Measurements from ENCODE around the gene RBM47. TPM values are rescaled to one million over a fixed set of nuclear protein-coding genes. Genes with fewer than 3 reads are reported as not detected.

The RBM47 gene
- total RNA-seq, 1 experiment from 2014 or later = 70.3 TPM

DNA sequence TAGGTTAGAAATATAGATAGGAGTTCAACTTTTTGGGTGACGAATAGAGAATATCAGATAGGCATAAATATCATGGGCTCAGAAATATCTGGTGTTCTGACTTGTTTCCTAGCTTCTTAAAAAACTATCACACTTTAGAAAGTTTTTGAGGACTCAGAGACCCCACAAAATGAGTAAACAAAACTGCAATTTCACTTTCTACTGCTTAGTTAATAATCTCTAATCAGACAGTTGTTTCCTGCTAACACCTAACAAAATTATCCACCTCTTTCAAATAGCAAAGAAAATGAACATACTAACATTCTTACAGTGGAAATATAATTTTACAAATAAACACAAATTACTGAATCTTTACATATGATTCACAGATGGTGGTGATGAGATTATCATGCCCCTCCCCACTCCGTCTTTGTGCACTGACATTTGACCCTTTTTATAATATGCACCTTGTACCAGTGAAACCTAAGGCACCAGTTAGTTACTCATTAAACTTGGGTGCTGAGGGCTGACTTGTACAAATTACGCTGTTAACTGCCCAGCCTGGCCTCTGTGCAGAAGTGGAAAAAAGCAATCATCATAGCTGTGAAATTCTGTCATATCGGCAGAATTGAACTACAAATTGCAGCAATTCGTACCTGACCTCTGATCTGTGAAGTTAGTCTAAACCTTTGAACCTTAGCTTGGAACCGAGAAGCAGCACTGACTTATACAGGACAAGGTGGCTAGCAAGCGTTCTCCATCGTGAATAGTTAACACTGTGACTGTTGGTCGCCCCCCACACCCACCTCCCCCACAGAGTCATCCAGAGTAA is 155.9 kb downstream of the RBM47 start:
- H2BK15ac ChIP-seq (ENCODE audit: low read depth, low read length) = no peak overlapping the region
- H3K9ac ChIP-seq (ENCODE audit: extremely low read depth, insufficient read length, low read length) = no peak overlapping the region
- DNase-seq = no peak
- Mint-ChIP-seq H3K9me3 (no peaks in the 10 kb centered on the region; a peak in 1 of 5 replicates), H3K4me1 (peaks cover 12 to 23% of the 10 kb centered on the region in 2 experiments), H3K27ac (no peak overlapping the region), H3K36me3 (ENCODE audit: insufficient read depth in 1 of 3, low read depth in 3 of 3) (peaks cover 0 to 8% (median 3%) of the 10 kb centered on the region in 3 experiments; a peak in 3 of 7 replicates), H3K4me3 (no peak overlapping the region), H3K27me3 (ENCODE audit: low read depth) (no peaks in the 10 kb centered on the region)
- peaks cover 3% of the 10 kb centered on the region for H3K79me1 ChIP-seq (ENCODE audit: insufficient read depth, low read depth, low read length, poor library complexity, severe bottlenecking)
- H4K91ac ChIP-seq (ENCODE audit: insufficient read length, low read depth, low read length) = no peak overlapping the region
- H3K56ac ChIP-seq (ENCODE audit: insufficient read length, low read depth, low read length) = no peak overlapping the region
- H4K20me1 ChIP-seq (ENCODE audit: control insufficient read depth, insufficient read depth, insufficient read length) = no peaks in the 10 kb centered on the region
- H3K27me3 ChIP-seq (ENCODE audit: insufficient read depth, low read length) = no peaks in the 10 kb centered on the region
- no peak overlapping the region for H3K23ac ChIP-seq (ENCODE audit: insufficient read length, low read depth, low read length)
- H3K23me2 ChIP-seq (ENCODE audit: insufficient read length, low read depth, low read length, poor library complexity, severe bottlenecking) = no peaks in the 10 kb centered on the region
- H3K14ac ChIP-seq (ENCODE audit: insufficient read depth, low read length) = no peak overlapping the region
- H2AK5ac ChIP-seq (ENCODE audit: insufficient read length, low read length) = no peak overlapping the region
- H3K79me2 ChIP-seq (ENCODE audit: insufficient read depth, low read length) = peaks cover 4% of the 10 kb centered on the region; the same call in 1 of the 2 replicates
- H3K27ac ChIP-seq (ENCODE audit: insufficient read length, low read depth, low read length) = no peak overlapping the region
- H3K4me1 ChIP-seq (ENCODE audit: insufficient read depth, low read length) = no peaks in the 10 kb centered on the region; the same call in 1 of the 2 replicates
- no CpG with 5 or more reads among the region's 9 CpGs for WGBS (ENCODE audit: extremely low coverage, insufficient read length, low lambda C conversion rate)
- TF ChIP-seq, protein P1, sequence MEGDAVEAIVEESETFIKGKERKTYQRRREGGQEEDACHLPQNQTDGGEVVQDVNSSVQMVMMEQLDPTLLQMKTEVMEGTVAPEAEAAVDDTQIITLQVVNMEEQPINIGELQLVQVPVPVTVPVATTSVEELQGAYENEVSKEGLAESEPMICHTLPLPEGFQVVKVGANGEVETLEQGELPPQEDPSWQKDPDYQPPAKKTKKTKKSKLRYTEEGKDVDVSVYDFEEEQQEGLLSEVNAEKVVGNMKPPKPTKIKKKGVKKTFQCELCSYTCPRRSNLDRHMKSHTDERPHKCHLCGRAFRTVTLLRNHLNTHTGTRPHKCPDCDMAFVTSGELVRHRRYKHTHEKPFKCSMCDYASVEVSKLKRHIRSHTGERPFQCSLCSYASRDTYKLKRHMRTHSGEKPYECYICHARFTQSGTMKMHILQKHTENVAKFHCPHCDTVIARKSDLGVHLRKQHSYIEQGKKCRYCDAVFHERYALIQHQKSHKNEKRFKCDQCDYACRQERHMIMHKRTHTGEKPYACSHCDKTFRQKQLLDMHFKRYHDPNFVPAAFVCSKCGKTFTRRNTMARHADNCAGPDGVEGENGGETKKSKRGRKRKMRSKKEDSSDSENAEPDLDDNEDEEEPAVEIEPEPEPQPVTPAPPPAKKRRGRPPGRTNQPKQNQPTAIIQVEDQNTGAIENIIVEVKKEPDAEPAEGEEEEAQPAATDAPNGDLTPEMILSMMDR (conservative IDR thresholded peaks at IDR 0.05) = no peak
- H3K4me2 ChIP-seq (ENCODE audit: insufficient read depth, insufficient read length, low read length) = no peak overlapping the region
- H4K8ac ChIP-seq (replicated peaks; ENCODE audit: insufficient read length, low read depth, low read length) = no peak overlapping the region
- no peak overlapping the region for H2AFZ ChIP-seq (ENCODE audit: low read length)
- H3T11ph ChIP-seq (ENCODE audit: low read length) = no peak overlapping the region
- H2BK5ac ChIP-seq (ENCODE audit: insufficient read length, low read length) = no peak overlapping the region
- no peak overlapping the region for H2BK120ac ChIP-seq (ENCODE audit: low read depth, low read length, poor library complexity, severe bottlenecking)
- no peak overlapping the region for H2BK20ac ChIP-seq (ENCODE audit: low read depth, low read length, poor library complexity, severe bottlenecking)
- H3K9me3 ChIP-seq (ENCODE audit: control insufficient read depth, low read depth, low read length) = no peaks in the 10 kb centered on the region
- H3K18ac ChIP-seq (ENCODE audit: insufficient read length, low read depth, low read length) = no peak overlapping the region
- H3K4ac ChIP-seq (ENCODE audit: low read depth, low read length) = no peak overlapping the region
- no peak overlapping the region for H2BK12ac ChIP-seq (ENCODE audit: insufficient read length, low read depth, low read length)
- no peak overlapping the region for H4K5ac ChIP-seq (ENCODE audit: insufficient read length, low read depth, low read length)

All from H9 (cell line).